HG03135 (cell line): Measurements from ENCODE around the gene QSOX2.

Source experiments
- ATAC-seq: cut with Tn5 transposase; IDR thresholded peaks from one replicate; pipeline ENCODE4 v1.9.1; 2021; ENCODE audit warnings: mild to moderate bottlenecking, moderate library complexity; ENCODE audit not compliant: unreplicated experiment

Gene QSOX2, protein sequence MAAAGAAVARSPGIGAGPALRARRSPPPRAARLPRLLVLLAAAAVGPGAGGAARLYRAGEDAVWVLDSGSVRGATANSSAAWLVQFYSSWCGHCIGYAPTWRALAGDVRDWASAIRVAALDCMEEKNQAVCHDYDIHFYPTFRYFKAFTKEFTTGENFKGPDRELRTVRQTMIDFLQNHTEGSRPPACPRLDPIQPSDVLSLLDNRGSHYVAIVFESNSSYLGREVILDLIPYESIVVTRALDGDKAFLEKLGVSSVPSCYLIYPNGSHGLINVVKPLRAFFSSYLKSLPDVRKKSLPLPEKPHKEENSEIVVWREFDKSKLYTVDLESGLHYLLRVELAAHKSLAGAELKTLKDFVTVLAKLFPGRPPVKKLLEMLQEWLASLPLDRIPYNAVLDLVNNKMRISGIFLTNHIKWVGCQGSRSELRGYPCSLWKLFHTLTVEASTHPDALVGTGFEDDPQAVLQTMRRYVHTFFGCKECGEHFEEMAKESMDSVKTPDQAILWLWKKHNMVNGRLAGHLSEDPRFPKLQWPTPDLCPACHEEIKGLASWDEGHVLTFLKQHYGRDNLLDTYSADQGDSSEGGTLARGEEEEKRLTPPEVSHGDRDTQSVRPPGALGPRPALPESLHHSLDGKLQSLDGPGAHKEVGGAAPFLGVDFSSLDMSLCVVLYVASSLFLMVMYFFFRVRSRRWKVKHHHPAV

GRCh38 chr9:136245219-136246150, at the start of gene QSOX2:
Gene QSOX2 (minus strand): TSS chr9:136245812. CDS start chr9:136245803, 9 bp downstream.
- no peak for ATAC-seq

DNA sequence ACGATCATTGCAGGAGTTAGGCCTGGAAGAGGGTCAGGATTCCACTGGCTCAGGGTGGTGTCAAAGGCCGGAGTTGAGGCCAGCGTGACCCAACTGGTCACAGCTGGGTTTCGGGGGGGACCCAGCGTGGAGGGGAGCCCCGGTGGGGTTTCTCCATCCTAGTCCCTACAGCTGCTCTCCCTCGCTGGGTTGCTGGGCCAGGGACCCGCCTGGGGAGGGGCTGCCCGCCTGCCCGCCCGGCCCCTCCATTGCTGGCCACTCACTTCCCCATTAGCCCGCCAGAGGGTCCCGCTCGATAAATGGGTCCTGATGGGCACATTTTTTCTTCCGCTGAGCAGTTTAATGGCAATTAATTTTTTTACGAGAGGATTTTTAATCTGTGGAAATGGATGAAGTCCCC, 49.4 kb upstream of the QSOX2 start:
- ATAC-seq: no peak

- no peak for ATAC-seq
Observed at GRCh38 chr9:136294437-136294836, 48.8 kb upstream of the QSOX2 start.

- no peak for ATAC-seq
Observed at GRCh38 chr9:136293476-136294077, 48.0 kb upstream of the QSOX2 start.

- ATAC-seq: no peak
Observed at GRCh38 chr9:136292591-136293448, 47.2 kb upstream of the QSOX2 start.

- ATAC-seq: no peak
Observed at GRCh38 chr9:136292026-136292538, 46.5 kb upstream of the QSOX2 start.

GRCh38 chr9:136291306-136292025, 45.9 kb upstream of the QSOX2 start:
- ATAC-seq: no peak

DNA sequence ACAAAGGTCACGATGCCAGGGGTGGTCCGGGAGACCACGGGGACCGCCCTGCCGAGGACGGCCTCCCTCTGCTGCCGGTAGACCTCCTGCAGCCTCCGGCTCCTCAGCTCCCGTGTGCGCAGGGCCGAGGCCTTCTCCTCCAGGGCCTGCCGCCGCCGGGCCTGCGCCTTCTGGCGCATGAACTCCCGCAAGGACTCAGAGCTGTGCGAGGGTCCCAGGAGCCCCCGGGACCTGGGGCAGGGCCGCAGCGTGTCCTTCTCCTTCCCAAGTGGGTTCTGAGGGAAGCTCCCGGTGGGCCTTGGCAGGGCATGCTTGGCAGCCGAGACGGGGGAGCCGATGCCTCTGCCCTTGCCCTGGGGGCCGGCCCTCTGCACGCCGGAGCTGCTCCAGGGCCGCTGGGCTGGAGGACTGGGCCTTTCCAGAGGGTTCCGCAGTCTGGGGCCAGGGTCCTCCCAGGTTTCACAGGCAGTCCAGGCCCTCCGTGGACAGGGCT, 44.9 kb upstream of the QSOX2 start:
- no peak for ATAC-seq

GRCh38 chr9:136289651-136290507, 44.3 kb upstream of the QSOX2 start:
- no peak for ATAC-seq

GRCh38 chr9:136287960-136288753, 42.5 kb upstream of the QSOX2 start:
- ATAC-seq: no peak

GRCh38 chr9:136286987-136287379, 41.4 kb upstream of the QSOX2 start:
- ATAC-seq: no peak

DNA sequence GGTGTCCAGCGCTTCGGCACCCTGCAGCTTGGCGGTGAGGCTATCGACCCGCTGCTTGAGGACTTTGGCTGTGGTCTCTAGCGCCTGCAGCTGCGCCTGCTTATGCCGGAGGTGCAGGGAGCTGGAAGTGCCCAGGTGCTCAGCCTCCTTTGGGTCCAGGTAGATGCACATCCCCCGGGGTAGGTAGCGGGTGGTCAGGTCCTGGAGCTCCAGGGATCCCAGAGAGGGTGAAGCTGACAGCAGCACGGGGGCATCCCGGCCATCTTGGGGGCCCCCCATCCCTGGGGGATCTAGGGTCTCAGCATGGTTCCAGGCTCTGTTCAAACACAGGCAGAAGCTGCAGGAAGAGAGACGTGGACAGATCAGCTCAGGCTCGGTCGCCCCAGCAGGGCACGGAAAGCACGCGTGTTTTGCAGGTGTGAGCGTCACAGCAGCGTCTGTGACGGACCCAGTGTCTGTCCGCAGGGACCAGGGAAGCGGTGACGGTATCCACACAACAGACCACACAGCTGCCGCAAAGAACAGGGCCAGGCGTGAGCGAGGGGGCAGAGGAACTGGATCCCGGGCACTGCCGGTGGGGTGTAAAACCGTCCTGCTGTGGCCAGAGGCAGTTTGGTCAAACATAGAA, 40.9 kb upstream of the QSOX2 start:
- no peak for ATAC-seq

- ATAC-seq: no peak
Observed at GRCh38 chr9:136285501-136286358, 40.1 kb upstream of the QSOX2 start.

GRCh38 chr9:136284951-136285350, 39.3 kb upstream of the QSOX2 start:
- ATAC-seq: no peak

GRCh38 chr9:136284311-136284710, 38.7 kb upstream of the QSOX2 start:
- no peak for ATAC-seq
